22Rv1 (cell line): ENCODE data around the gene PTGES3.

Experiments
- H3K27ac ChIP-seq: fragments of 450-650 bp; 2 replicates; pipeline ENCODE4 v1.5.1; 2017
- ZFX ChIP-seq: fragments of 450-650 bp; IDR thresholded peaks from 2 replicates; pipeline ENCODE4 v1.6.1; 2017; ENCODE audit warnings: antibody characterized with exemption, borderline replicate concordance
- TF ChIP-seq, protein P1 (sequence below): fragments of 450-650 bp; IDR thresholded peaks from 2 replicates; pipeline ENCODE4 v1.5.1; 2017; ENCODE audit warnings: mild to moderate bottlenecking

Gene PTGES3

GRCh38 chr12:56699020-56699661 is 11.1 kb upstream of the PTGES3 start:
- H3K27ac ChIP-seq, result no peak overlapping the region
- TF ChIP-seq, protein P1, sequence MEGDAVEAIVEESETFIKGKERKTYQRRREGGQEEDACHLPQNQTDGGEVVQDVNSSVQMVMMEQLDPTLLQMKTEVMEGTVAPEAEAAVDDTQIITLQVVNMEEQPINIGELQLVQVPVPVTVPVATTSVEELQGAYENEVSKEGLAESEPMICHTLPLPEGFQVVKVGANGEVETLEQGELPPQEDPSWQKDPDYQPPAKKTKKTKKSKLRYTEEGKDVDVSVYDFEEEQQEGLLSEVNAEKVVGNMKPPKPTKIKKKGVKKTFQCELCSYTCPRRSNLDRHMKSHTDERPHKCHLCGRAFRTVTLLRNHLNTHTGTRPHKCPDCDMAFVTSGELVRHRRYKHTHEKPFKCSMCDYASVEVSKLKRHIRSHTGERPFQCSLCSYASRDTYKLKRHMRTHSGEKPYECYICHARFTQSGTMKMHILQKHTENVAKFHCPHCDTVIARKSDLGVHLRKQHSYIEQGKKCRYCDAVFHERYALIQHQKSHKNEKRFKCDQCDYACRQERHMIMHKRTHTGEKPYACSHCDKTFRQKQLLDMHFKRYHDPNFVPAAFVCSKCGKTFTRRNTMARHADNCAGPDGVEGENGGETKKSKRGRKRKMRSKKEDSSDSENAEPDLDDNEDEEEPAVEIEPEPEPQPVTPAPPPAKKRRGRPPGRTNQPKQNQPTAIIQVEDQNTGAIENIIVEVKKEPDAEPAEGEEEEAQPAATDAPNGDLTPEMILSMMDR, result no peak
- no peak for TF ChIP-seq ZFX

- no peak overlapping the region for H3K27ac ChIP-seq
- TF ChIP-seq, protein P1, result no peak
These were observed 7.4 kb upstream of the PTGES3 start for GRCh38 chr12:56695327-56696101.

DNA sequence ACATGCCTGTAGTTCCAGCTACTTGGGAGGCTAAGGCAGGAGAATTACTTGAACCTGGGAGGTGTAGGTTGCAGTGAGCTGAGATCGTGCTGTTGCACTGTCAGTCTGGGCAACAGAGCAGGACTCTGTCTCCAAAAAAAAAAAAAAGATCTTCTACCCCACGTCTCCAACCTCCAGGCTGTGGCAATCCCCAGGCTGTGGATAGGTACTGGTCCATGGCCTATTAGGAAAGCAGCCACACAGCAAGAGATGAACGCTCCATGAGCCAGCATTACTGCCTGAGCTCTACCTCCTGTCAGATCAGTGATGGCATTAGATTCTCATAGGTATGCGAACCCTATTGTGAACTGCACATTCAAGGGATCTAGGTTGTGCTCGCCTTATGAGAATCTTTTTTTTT is 6.1 kb upstream of the PTGES3 start:
- TF ChIP-seq, protein P1, result no peak
- no peak for TF ChIP-seq ZFX
- H3K27ac ChIP-seq, result no peak overlapping the region

DNA sequence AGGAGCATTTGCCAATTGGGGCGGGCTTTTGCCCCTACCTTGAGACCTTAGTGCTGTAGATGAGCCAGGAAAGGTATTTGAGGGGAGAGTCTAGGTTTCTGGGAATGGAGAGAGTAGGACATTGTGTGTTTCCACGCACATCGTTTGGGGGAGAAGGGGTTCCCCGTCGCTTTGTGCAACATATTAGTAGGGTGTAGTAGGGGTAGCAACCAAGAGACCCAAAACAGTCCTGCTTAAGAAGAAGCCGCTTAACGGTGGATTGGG is 694 bp upstream of the PTGES3 start:
- no peak for TF ChIP-seq ZFX
- TF ChIP-seq, protein P1, result no peak
- peak overlapping the region; percentile 100 for H3K27ac ChIP-seq

- no peak for TF ChIP-seq ZFX
- TF ChIP-seq, protein P1, result no peak
- peak overlapping the region; percentile 100 for H3K27ac ChIP-seq
These were observed 608 bp downstream of the PTGES3 start for GRCh38 chr12:56687223-56688128.

GRCh38 chr12:56684745-56685359 is 3.2 kb downstream of the PTGES3 start:
- H3K27ac ChIP-seq, result peak overlapping the region; percentile 100; the same call in 1 of the 2 replicates
- TF ChIP-seq, protein P1, result no peak
- TF ChIP-seq ZFX, result no peak
